Epidermal melanocyte (primary cell): ENCODE data around the gene SLC5A10.
"Not testable (repeated sequence)": the region's sequence is repeated elsewhere in the genome, so short reads cannot be mapped to it uniquely, and the experiment has no call there.

Experiments used
- DNase-seq: peaks from one replicate; pipeline ENCODE4 v3.0.0; 2011; ENCODE audit warnings: low spot score; ENCODE audit not compliant: insufficient read length

SLC5A10 gene

DNA sequence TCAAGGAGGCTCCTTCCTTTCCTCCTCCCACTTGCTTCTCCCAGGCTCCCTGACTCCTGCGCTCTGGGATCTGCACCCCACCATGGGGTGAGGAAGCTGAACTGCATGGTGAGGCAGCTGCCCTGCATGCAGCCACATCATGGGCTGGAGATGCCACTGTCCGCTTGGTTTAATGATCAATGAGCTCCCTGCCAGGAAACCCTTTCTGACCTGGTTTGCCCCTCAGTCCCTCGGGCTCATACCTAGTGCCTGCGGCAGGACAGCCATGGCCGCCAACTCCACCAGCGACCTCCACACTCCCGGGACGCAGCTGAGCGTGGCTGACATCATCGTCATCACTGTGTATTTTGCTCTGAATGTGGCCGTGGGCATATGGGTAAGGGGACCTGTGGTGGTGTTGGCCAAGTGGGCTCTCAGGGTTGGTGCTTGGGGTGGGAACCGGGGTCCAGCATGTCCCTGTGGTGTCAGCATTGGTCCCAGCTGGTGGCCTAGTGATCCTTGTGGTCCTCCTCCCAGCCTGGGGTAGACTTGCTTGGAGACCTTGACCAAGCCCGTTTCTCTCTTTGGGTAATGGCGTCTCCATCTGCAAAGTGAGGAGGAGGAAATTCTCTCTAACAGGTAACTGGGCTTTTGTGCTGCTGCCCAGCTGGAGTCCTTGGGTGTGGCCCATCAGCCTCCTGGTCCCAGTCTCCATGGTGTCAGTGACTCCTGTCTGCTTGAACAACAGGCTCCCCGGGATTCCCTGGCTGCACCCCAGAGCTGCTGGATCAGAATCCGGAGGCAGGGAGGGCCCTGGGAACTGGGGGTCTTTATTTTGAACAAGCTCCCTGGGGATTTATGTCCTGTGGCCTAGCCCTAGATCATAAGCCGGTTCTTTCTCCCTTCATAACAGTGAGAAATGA lies at the start of gene SLC5A10:
Gene SLC5A10, plus strand, starts transcription at position 225 of the 902 bp plus-strand sequence. Its CDS starts 41 bp downstream, at position 266.
- no peak for DNase-seq

DNA sequence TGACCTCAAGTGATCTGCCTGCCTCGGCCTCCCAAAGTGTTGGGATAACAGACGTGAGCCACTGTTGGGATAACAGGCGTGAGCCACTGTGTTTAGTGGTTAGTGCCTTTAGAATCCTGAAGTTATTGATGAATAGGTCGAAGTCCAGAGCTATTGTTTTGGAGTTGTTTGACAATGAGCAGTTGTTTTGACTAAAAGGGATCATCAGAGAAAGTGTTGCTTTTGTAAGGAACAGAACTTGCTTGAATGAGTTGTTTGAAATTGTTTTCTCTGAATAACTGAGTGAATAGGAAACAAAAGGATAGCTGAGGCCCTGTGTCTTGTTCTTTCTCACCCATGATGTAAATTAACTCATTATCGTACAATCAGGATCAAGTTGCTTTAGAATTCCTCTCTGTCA lies 47.5 kb upstream of the SLC5A10 start:
- no peak for DNase-seq

- no peak for DNase-seq
Observed at GRCh38 chr17:18905226-18905625, 46.7 kb upstream of the SLC5A10 start.

- no peak for DNase-seq
Observed at GRCh38 chr17:18910326-18910725, 41.6 kb upstream of the SLC5A10 start.

- DNase-seq, result peak; percentile 60
Observed at GRCh38 chr17:18910881-18911280, 41.1 kb upstream of the SLC5A10 start.

- DNase-seq, result no peak
Observed at GRCh38 chr17:18916816-18917500, 35.0 kb upstream of the SLC5A10 start.

DNA sequence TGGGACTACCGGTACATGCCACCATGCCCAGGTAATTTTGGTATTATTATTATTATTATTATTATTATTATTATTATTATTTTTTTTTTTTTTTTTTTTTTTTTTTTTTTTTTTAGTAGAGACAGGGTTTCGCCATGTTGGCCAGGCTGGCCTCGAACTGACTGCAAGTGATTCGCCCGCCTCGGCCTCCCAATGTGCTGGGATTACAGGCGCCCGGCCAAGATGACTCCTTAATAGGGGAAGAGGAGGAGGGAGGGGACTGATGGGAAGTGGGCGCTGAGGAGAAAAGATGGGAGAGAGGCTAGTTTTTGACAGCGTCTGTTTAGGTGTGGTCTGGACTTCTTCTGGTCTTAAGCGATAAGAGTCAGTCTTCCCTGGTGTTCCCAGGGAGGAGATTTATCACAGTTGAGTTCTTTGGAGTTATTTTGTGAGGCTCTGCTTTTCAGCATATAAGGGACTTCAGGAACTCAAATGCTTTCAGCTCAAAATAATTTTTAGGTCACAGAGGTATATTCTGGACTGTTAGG lies 34.4 kb upstream of the SLC5A10 start:
- no peak for DNase-seq

- DNase-seq, result no peak
Observed at GRCh38 chr17:18919963-18920362, 32.0 kb upstream of the SLC5A10 start.

DNA sequence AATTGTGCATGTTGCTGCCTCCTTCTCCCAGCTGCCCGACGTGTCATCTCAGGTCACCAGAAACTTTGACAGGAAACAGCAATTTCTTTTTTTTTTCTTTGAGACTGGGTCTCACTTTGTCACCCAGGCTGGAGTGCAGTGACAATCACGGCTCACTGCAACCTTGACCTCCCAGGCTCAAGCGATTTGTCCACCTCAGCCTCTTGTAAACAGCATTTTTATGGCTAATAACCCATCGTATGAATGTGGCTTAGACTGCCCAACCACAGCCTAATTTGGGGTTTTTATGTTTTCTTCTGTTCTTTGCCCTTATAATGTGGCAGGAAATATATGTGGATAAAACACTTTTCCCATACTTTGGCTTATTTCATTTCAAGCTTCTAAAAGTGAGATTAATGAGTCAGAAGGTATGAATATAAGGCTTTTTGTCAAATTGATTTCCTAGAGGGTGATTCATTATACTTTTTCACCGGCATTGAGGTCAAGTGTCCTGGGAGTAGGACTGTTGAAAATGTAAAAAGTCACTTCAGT lies 31.0 kb upstream of the SLC5A10 start:
- DNase-seq, result no peak

DNA sequence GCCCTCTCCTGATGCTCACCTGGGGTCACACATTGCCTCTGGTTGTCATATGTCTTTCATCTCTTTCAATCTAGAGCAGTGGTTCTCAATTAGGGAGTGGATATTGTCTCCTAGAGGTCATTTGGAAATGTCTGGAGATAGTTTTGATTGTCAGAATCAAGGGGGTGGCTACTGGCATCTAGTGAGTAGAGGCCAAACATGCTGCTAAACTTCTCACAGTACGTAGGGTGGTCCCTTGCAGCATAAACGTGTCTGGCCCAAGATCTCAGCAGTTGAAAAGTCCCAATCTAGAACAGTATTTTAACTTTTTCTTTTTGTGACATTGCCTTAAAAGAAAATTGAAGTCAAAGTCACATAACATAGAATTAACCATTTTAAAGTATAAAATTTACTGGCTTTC lies 30.5 kb upstream of the SLC5A10 start:
- DNase-seq, result no peak

- DNase-seq, result no peak
Observed at GRCh38 chr17:18921912-18922451, 30.0 kb upstream of the SLC5A10 start.

GRCh38 chr17:18922596-18922995 lies 29.4 kb upstream of the SLC5A10 start:
- DNase-seq, result not testable (repeated sequence)

DNA sequence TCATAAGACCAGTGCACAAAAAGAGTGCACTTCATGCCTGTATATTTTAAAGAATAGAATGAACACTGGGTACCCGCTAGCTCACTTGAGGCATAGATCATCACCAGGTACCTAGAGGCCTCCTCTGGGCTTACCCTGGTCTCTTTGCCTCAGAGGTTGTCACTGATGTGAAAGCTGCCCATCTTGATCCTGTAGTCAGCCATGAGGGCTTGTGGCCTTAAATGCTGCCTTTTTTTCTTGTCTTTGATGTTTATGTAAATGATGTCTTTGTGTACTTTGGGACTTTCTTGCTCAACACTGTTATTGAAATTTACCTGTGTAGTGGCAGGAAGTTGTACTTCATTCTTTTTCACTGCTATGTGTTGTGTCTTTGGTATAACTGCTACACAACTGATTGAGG lies 26.8 kb upstream of the SLC5A10 start:
- DNase-seq, result no peak

GRCh38 chr17:18928628-18929125 lies 23.3 kb upstream of the SLC5A10 start:
- DNase-seq, result no peak

DNA sequence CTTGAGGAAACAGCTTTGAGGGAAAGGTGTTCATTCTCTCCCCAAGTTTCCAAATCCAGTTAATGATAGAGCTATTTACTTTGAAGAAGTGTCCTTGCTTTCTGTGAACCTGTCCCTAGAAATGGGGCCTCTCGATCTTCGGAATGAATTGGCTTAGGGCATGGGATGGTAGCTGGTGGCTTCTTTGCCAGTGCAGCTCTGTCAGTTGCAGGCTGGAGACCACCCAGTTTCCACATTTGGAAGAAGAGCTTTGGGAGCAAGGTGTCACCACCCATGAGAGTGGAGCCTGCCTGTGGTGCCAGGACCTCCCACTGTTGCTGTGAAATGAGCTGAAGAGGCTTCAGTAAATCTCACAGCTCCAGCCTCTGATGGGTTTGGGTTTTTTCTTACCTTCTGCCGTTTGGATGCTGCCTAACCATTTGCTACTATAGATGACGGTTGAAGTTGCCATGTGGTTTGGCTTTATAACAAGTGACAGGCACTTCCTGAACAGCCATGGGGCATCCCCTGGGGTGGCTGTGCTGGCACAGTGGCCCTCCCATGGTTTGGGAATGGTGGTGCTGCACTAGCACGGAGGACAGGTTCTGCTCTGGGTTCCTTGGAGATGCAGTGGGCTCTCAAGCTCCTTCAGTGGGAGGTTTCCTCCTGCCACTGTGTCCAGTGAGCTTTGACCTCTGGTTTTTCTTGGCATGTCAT lies 19.5 kb upstream of the SLC5A10 start:
- DNase-seq, result no peak

DNA sequence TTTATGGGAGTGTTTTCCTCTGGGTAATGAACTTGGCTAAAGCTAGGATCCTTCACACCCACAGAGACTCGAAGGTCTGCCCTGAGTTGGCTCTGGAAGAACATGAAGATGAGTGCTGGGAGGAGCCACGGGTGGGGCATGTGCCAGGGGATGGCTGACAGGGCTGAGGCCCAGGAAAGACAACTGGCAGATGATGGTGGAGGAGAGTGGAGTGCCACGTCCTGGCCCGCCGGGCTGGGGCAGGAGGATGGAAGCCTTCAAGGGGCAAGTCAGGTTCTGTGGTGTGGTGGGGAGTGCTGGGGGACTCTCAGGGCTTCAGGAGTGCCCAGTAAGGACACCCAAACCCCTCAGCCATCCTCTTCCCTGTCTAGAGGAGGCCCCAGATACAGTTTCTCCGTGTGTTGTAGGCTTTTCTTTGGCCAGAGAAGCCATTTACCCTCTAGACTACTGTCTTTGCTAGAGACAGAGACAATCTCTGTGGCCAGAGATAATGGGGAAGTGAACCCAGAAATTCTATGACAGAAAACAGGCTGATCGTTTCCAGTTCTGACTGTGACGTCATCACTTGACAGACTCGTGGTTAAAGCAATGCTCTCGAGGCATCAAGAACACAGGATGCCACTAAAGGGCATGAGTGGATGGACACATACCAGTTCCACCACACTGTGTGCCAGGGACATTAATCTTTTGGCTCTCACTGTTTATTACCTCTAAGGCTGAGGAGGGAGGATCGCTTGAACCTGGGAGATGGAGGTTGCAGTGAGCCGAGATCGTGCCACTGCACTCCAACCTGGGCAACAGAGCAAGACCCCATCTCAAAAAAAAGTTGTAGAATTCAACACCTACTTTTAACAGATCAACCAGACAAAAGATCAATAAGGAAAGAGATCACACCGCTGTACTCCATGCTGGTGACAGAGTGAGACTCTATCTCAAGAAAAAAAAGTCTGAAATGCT lies 18.6 kb upstream of the SLC5A10 start:
- DNase-seq, result no peak

GRCh38 chr17:18937981-18938691 lies 13.8 kb upstream of the SLC5A10 start:
- DNase-seq, result no peak

GRCh38 chr17:18938692-18939023 lies 13.3 kb upstream of the SLC5A10 start:
- DNase-seq, result no peak

- DNase-seq, result no peak
Observed at GRCh38 chr17:18944646-18945045, 7.3 kb upstream of the SLC5A10 start.
